Hepatocyte (in vitro differentiated cells): ENCODE measurements around the gene PPP1CA. TPM values are rescaled to one million over a fixed set of nuclear protein-coding genes. Genes with fewer than 3 reads are reported as not detected.
A peak's percentile ranks its signal among the peaks of the same experiment; 100 is the strongest.

Source experiments
- DNase-seq: peaks from one replicate; pipeline ENCODE4 v3.0.0-alpha.2; 2016; ENCODE audit warnings: low spot score
- H2AFZ ChIP-seq: fragments of 200-600 bp; sonication (generic); 2 replicates; pipeline ENCODE4 v1.6.0; 2016; ENCODE audit warnings: antibody characterized with exemption, mild to moderate bottlenecking
- H3K27ac ChIP-seq: fragments of 200-600 bp; sonication (generic); 2 replicates; pipeline ENCODE4 v1.5.1; 2016; ENCODE audit warnings: mild to moderate bottlenecking
- H3K27me3 ChIP-seq: fragments of 200-600 bp; sonication (generic); 2 replicates; pipeline ENCODE4 v1.6.1; 2016
- H3K36me3 ChIP-seq: fragments of 200-600 bp; sonication (generic); replicated peaks from 2 replicates; pipeline ENCODE4 v1.5.1; 2016; ENCODE audit warnings: low read depth; ENCODE audit not compliant: insufficient read depth
- H3K4me1 ChIP-seq: fragments of 200-600 bp; sonication (generic); 2 replicates; pipeline ENCODE4 v1.5.1; 2016; ENCODE audit warnings: mild to moderate bottlenecking, moderate library complexity; ENCODE audit not compliant: insufficient read depth
- H3K4me2 ChIP-seq: fragments of 200-600 bp; sonication (generic); 2 replicates; pipeline ENCODE4 v1.6.0; 2016
- H3K4me3 ChIP-seq: fragments of 200-600 bp; sonication (generic); 2 replicates; pipeline ENCODE4 v1.5.1; 2016; ENCODE audit warnings: mild to moderate bottlenecking
- H3K79me2 ChIP-seq: fragments of 200-600 bp; sonication (generic); 2 replicates; pipeline ENCODE4 v1.6.0; 2017; ENCODE audit warnings: mild to moderate bottlenecking
- H3K9me2 ChIP-seq: fragments of 200-600 bp; sonication (generic); replicated peaks from 2 replicates; pipeline ENCODE4 v1.6.0; 2017; ENCODE audit warnings: mild to moderate bottlenecking; ENCODE audit not compliant: insufficient read depth
- H3K9me3 ChIP-seq: fragments of 200-600 bp; sonication (generic); 2 replicates; pipeline ENCODE4 v1.5.1; 2016; ENCODE audit warnings: low read depth, mild to moderate bottlenecking
- H4K20me1 ChIP-seq: fragments of 200-600 bp; sonication (generic); 2 replicates; pipeline ENCODE4 v1.6.0; 2016; ENCODE audit warnings: mild to moderate bottlenecking; ENCODE audit not compliant: insufficient read depth, poor library complexity, severe bottlenecking
- EZH2 ChIP-seq: fragments of 200-600 bp; sonication (generic); IDR thresholded peaks from 2 replicates; pipeline ENCODE4 v1.6.1; 2016; ENCODE audit warnings: antibody characterized with exemption, mild to moderate bottlenecking, borderline replicate concordance
- EZH2phosphoT487 ChIP-seq: fragments of 200-600 bp; sonication (generic); IDR thresholded peaks from one replicate; pipeline ENCODE4 v1.6.1; 2018; ENCODE audit warnings: antibody characterized with exemption, mild to moderate bottlenecking, low read depth, moderate library complexity; ENCODE audit not compliant: unreplicated experiment, severe bottlenecking
- WGBS: methylation state at CpG from one replicate; pipeline ENCODE4 v1.1.6; 2016; ENCODE audit warnings: low lambda C conversion rate; ENCODE audit errors: missing lambda C conversion rate; 5-methylcytosine and 5-hydroxymethylcytosine counted together
- polyA plus RNA-seq: library from polyadenylated mRNA; unstranded; fragments of >200 nt; fragmentation: Nextera tagmentation; extraction: Ambion mirVana; gene quantifications from 2 replicates; pipeline ENCODE4 v1.2.1, GENCODE V29; 2016
- total RNA-seq: library from RNA; depleted of rRNA; stranded (reverse); fragments of >200 nt; gene quantifications from 2 replicates; pipeline ENCODE4 v1.2.3, GENCODE V29; 2014
- TF ChIP-seq, protein P1 (sequence below): fragments of 200-600 bp; sonication (generic); IDR thresholded peaks from 2 replicates; pipeline ENCODE4 v1.5.1; 2016; ENCODE audit warnings: antibody characterized with exemption, mild to moderate bottlenecking; ENCODE audit not compliant: poor library complexity

Gene PPP1CA
- total and polyA plus RNA-seq, 2 experiments from 2014 or later, result 146 to 242 TPM

DNA sequence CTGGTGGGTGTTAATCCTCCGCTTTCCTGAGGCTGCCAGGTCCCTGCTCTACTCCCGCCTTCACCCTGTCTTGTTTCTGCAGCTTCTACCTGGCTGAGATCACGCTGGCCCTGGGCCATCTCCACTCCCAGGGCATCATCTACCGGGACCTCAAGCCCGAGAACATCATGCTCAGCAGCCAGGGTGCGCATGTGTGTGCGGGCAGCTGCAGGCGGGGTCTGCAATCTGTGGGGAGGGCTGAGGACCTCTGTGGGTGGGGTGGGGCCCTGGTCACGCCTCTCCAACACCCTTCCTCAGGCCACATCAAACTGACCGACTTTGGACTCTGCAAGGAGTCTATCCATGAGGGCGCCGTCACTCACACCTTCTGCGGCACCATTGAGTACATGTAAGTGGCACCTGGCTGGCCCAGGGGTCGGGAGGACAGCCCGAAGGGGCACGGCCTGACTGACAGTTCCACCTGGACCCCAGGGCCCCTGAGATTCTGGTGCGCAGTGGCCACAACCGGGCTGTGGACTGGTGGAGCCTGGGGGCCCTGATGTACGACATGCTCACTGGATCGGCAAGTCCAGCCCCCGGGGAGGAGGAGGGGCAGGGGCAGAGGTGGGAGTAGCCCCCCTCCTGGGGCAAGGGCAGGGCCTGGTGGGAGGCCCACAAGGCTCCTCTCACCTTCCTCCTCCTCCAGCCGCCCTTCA lies 31.1 kb upstream of the PPP1CA start:
- no peak overlapping the region for H3K4me3 ChIP-seq
- no peaks in the 10 kb centered on the region for H3K9me3 ChIP-seq
- peaks cover 24% of the 10 kb centered on the region for H3K79me2 ChIP-seq
- no peaks in the 10 kb centered on the region for H3K9me2 ChIP-seq
- no peak overlapping the region for H3K27ac ChIP-seq
- peaks cover 7% of the 10 kb centered on the region for H3K4me1 ChIP-seq
- 97% methylated on average over 22 of the region's 22 CpGs for WGBS
- H3K4me2 ChIP-seq, result no peak overlapping the region
- DNase-seq, result no peak
- H4K20me1 ChIP-seq, result no peaks in the 10 kb centered on the region
- no peaks in the 10 kb centered on the region for H3K27me3 ChIP-seq
- no peaks in the 10 kb centered on the region for H3K36me3 ChIP-seq
- TF ChIP-seq, protein P1, sequence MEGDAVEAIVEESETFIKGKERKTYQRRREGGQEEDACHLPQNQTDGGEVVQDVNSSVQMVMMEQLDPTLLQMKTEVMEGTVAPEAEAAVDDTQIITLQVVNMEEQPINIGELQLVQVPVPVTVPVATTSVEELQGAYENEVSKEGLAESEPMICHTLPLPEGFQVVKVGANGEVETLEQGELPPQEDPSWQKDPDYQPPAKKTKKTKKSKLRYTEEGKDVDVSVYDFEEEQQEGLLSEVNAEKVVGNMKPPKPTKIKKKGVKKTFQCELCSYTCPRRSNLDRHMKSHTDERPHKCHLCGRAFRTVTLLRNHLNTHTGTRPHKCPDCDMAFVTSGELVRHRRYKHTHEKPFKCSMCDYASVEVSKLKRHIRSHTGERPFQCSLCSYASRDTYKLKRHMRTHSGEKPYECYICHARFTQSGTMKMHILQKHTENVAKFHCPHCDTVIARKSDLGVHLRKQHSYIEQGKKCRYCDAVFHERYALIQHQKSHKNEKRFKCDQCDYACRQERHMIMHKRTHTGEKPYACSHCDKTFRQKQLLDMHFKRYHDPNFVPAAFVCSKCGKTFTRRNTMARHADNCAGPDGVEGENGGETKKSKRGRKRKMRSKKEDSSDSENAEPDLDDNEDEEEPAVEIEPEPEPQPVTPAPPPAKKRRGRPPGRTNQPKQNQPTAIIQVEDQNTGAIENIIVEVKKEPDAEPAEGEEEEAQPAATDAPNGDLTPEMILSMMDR, result no peak
- TF ChIP-seq EZH2, result no peak
- TF ChIP-seq EZH2phosphoT487, result no peak
- no peak overlapping the region for H2AFZ ChIP-seq

DNA sequence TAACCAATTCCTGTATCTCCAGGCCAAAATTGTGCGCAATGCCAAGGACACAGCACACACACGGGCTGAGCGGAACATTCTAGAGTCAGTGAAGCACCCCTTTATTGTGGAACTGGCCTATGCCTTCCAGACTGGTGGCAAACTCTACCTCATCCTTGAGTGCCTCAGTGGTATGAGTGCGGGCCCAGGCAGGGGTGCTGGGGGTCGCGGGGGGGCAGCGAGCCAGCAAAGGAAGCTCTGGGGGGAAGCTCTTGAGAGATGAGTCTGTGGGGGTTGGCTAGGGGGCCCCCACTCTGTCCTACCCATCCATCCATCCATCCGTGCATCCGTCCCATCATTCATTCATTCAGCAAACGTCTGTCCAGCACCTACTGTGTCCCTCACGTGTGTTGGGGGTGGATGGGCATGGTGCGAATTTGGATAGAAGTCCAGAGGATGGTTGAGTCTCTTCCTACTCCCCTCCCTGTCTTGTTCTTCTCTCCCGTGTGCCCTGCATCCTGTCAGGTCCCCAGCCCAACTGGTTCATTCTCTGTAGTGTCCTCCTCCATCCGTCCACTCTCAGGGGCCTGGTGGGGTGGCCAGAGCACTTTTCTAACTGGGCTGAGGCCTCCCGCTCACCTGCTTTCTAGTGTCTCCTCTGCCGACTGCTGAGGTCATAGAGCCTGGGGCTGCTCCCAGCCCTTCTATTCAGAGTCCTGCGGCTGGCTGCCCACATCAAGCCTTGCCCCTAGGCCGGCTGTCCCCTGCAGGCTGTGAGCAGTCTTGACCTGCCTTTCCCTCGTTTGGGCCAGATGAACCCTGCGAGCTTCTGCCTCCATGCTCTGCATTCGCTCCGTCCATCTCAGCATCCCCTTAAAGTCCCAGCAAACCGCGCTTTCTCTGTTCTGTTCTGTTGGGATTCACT lies 29.9 kb upstream of the PPP1CA start:
- Histone ChIP-seq H4K20me1 (no peaks in the 10 kb centered on the region), H2AFZ (no peak overlapping the region), H3K79me2 (peaks cover 24% of the 10 kb centered on the region), H3K4me2 (no peak overlapping the region), H3K36me3 (no peaks in the 10 kb centered on the region), H3K4me3 (no peak overlapping the region), H3K27ac (no peak overlapping the region), H3K9me3 (no peaks in the 10 kb centered on the region), H3K9me2 (no peaks in the 10 kb centered on the region), H3K27me3 (no peaks in the 10 kb centered on the region), H3K4me1 (peaks cover 10% of the 10 kb centered on the region)
- DNase-seq, result no peak
- TF ChIP-seq EZH2 (no peak), EZH2phosphoT487 (no peak)
- TF ChIP-seq, protein P1, result no peak
- 97% methylated on average over 24 of the region's 24 CpGs for WGBS

DNA sequence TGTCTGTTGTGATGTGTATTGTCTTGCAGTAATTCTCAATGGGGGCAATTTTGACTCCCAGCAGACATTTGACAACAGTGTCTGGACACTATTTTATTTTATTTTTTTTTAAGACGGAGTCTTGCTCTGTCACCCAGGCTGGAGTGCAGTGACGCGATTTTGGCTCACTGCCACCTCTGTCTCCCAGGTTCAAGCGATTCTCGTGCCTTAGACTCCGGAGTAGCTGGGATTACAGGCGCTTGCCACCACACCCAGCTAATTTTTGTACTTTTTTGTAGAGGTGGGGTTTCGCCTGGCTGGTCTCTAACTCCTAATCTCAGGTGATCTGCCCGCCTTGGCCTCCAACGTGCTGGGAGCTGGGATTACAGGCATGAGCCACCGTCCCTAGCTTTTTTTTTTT lies 28.1 kb upstream of the PPP1CA start:
- peak overlapping the region; percentile 96 for H3K4me2 ChIP-seq
- 93% methylated on average over 11 of the region's 11 CpGs for WGBS
- no peak overlapping the region for H3K27ac ChIP-seq

More for the DNA sequence above, 28.1 kb upstream of the PPP1CA start:
- DNase-seq, result no peak
- Histone ChIP-seq H4K20me1 (no peaks in the 10 kb centered on the region), H2AFZ (no peak overlapping the region), H3K4me1 (peaks cover 10% of the 10 kb centered on the region), H3K27me3 (no peaks in the 10 kb centered on the region), H3K9me3 (no peaks in the 10 kb centered on the region), H3K36me3 (no peaks in the 10 kb centered on the region), H3K79me2 (peaks cover 24% of the 10 kb centered on the region), H3K4me3 (no peak overlapping the region), H3K9me2 (no peaks in the 10 kb centered on the region)
- no peak for TF ChIP-seq EZH2phosphoT487
- TF ChIP-seq, protein P1, result no peak
- TF ChIP-seq EZH2, result no peak
